GM23248 (cell line): Measurements from ENCODE around the gene ARL6IP4. TPM values are rescaled to one million over a fixed set of nuclear protein-coding genes. Genes with fewer than 3 reads are reported as not detected.
"Not testable (repeated sequence)": the region's sequence is repeated elsewhere in the genome, so short reads cannot be mapped to it uniquely, and the experiment has no call there.

ENCODE experiments used
- DNase-seq: peaks from one replicate; pipeline ENCODE4 v3.0.0-alpha.2; 2015
- H2AFZ ChIP-seq: fragments of 200-600 bp; sonication (generic); 2 replicates; pipeline ENCODE4 v1.6.1; 2016; ENCODE audit warnings: antibody characterized with exemption
- H3F3A ChIP-seq: fragments of 200-600 bp; sonication (generic); 2 replicates; pipeline ENCODE4 v1.6.1; 2016; ENCODE audit warnings: mild to moderate bottlenecking, antibody characterized with exemption, mixed run types; ENCODE audit not compliant: insufficient read depth
- H3K27ac ChIP-seq: fragments of 200-600 bp; sonication (generic); 2 replicates; pipeline ENCODE4 v1.5.1; 2016; ENCODE audit warnings: mild to moderate bottlenecking
- H3K27me3 ChIP-seq: fragments of 200-600 bp; sonication (generic); replicated peaks from 2 replicates; pipeline ENCODE4 v1.6.1; 2016; ENCODE audit warnings: mild to moderate bottlenecking; ENCODE audit not compliant: insufficient read depth
- H3K36me3 ChIP-seq: fragments of 200-600 bp; sonication (generic); 2 replicates; pipeline ENCODE4 v1.6.1; 2016; ENCODE audit warnings: low read depth, mild to moderate bottlenecking
- H3K4me1 ChIP-seq: fragments of 200-600 bp; sonication (generic); 2 replicates; pipeline ENCODE4 v1.6.1; 2016; ENCODE audit warnings: mild to moderate bottlenecking; ENCODE audit not compliant: insufficient read depth
- H3K4me2 ChIP-seq: fragments of 200-600 bp; sonication (generic); one replicate; pipeline ENCODE4 v1.6.1; 2016; ENCODE audit warnings: mild to moderate bottlenecking; ENCODE audit not compliant: unreplicated experiment
- H3K4me3 ChIP-seq: fragments of 200-600 bp; sonication (generic); 2 replicates; pipeline ENCODE4 v1.5.1; 2016; ENCODE audit warnings: mild to moderate bottlenecking
- H3K79me2 ChIP-seq: fragments of 200-600 bp; sonication (generic); 2 replicates; pipeline ENCODE4 v1.6.1; 2016; ENCODE audit warnings: mild to moderate bottlenecking; ENCODE audit not compliant: insufficient read depth
- H3K9ac ChIP-seq: fragments of 200-600 bp; sonication (generic); 2 replicates; pipeline ENCODE4 v1.6.1; 2016; ENCODE audit warnings: mild to moderate bottlenecking
- H3K9me2 ChIP-seq: fragments of 200-600 bp; sonication (generic); 2 replicates; pipeline ENCODE4 v1.6.1; 2016; ENCODE audit warnings: mixed run types, mild to moderate bottlenecking, moderate library complexity; ENCODE audit not compliant: insufficient read depth
- H3K9me3 ChIP-seq: fragments of 200-600 bp; sonication (generic); one replicate; pipeline ENCODE4 v1.6.1; 2017; ENCODE audit warnings: low read depth
- H4K20me1 ChIP-seq: fragments of 200-600 bp; sonication (generic); 2 replicates; pipeline ENCODE4 v1.6.0; 2016; ENCODE audit not compliant: insufficient read depth
- EZH2 ChIP-seq: fragments of 200-600 bp; sonication (generic); IDR thresholded peaks from 2 replicates; pipeline ENCODE4 v1.6.1; 2018; ENCODE audit warnings: antibody characterized with exemption, mild to moderate bottlenecking; ENCODE audit not compliant: insufficient read depth, poor library complexity, severe bottlenecking
- EZH2phosphoT487 ChIP-seq: fragments of 200-600 bp; sonication (generic); IDR thresholded peaks from 2 replicates; pipeline ENCODE4 v1.6.1; 2018; ENCODE audit warnings: antibody characterized with exemption, moderate library complexity, mild to moderate bottlenecking, low read depth; ENCODE audit not compliant: insufficient read depth
- WGBS, 2 experiments: methylation state at CpG; one replicate each; pipeline ENCODE4 v1.1.6; 2015 to 2017; ENCODE audit warnings: low lambda C conversion rate in 2 of 2, low coverage in 1 of 2; ENCODE audit errors: missing lambda C conversion rate in 2 of 2; 5-methylcytosine and 5-hydroxymethylcytosine counted together
- in situ Hi-C: fragments of 300-500 bp; cut with MboI; formaldehyde crosslinking; loops from 2 replicates; pipeline ENCODE4 v1.15.0; 2020
- polyA plus RNA-seq: library from polyadenylated mRNA; unstranded; fragments of >200 nt; fragmentation: Nextera tagmentation; extraction: Ambion mirVana; gene quantifications from 2 replicates; pipeline ENCODE4 v1.2.1, GENCODE V29; 2016
- total RNA-seq: library from RNA; depleted of rRNA; stranded (reverse); fragments of >200 nt; shearing (Covaris generic); gene quantifications from 2 replicates; pipeline ENCODE4 v1.2.3, GENCODE V29; 2014

ARL6IP4 gene
- total and polyA plus RNA-seq, 2 experiments from 2014 or later: 150 to 259 TPM

DNA sequence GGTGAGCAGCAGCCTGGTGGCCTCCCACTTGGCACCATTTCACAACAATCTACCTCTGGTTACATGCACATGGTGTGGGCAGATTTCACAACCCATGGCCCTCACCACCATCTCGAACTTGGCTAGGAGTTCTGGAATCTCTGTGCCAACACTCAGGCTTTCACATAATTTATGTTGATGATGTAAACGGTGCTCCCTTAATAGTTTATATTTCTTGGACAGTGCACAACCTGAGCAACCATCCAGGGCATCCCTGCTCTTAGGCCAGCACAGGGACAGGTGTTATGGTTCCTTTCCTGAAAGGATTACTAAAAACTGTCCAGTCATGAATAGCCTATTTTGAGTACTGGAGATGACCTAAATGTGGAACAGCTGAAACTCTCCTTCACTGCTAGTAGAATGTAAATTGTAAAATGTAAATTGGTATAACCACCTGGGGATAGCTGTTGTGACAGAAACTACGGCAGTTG is 42.8 kb upstream of the ARL6IP4 start:
- Histone ChIP-seq H3K4me1 (no peaks in the 10 kb centered on the region; the same call in 1 of the 2 replicates), H3K27me3 (no peaks in the 10 kb centered on the region), H3K36me3 (no peaks in the 10 kb centered on the region), H3K79me2 (no peaks in the 10 kb centered on the region), H3K27ac (no peak overlapping the region), H3K9me3 (no peaks in the 10 kb centered on the region), H3K9me2 (no peaks in the 10 kb centered on the region), H3K9ac (no peak overlapping the region), H3K4me2 (no peak overlapping the region), H2AFZ (no peak overlapping the region), H3K4me3 (no peak overlapping the region), H3F3A (no peaks in the 10 kb centered on the region), H4K20me1 (no peaks in the 10 kb centered on the region)
- no peak for DNase-seq
- 89 to 92% methylated on average over 3 of the region's 3 CpGs for WGBS, 2 experiments
- no peak for TF ChIP-seq EZH2phosphoT487
- in situ Hi-C loops: no loop called here

DNA sequence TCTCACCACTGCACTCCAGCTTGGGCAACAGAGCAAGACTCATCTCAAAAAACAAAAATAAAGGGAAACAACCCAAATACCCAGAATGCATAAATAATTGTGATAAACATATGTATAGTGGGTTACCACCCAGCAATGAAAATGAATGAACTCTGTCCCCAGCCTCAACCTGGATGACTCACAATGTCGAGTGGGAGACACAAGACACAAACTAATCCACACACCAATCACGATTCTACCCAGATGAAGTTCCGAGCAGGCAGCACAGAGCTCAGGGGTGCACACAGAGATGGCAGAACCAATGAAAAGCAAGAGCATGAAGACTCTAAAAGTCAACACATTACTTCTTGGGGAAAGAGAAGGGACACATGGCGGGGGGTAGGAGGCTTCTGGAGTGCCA is 41.4 kb upstream of the ARL6IP4 start:
- H3K4me1 ChIP-seq: no peaks in the 10 kb centered on the region; the same call in 1 of the 2 replicates
- H3K4me2 ChIP-seq: no peak overlapping the region
- H3F3A ChIP-seq: no peaks in the 10 kb centered on the region
- H3K4me3 ChIP-seq: no peak overlapping the region
- in situ Hi-C loops: no loop called here
- no peak for DNase-seq
- no peaks in the 10 kb centered on the region for H3K9me3 ChIP-seq
- TF ChIP-seq EZH2phosphoT487 (no peak), EZH2 (no peak)
- H3K9ac ChIP-seq: no peak overlapping the region
- H3K27me3 ChIP-seq: no peaks in the 10 kb centered on the region
- no peaks in the 10 kb centered on the region for H4K20me1 ChIP-seq
- WGBS, 2 experiments: 87 to 93% methylated on average over 4 of the region's 4 CpGs
- H3K36me3 ChIP-seq: no peaks in the 10 kb centered on the region
- H3K79me2 ChIP-seq: no peaks in the 10 kb centered on the region
- no peaks in the 10 kb centered on the region for H3K9me2 ChIP-seq
- no peak overlapping the region for H3K27ac ChIP-seq
- H2AFZ ChIP-seq: no peak overlapping the region

DNA sequence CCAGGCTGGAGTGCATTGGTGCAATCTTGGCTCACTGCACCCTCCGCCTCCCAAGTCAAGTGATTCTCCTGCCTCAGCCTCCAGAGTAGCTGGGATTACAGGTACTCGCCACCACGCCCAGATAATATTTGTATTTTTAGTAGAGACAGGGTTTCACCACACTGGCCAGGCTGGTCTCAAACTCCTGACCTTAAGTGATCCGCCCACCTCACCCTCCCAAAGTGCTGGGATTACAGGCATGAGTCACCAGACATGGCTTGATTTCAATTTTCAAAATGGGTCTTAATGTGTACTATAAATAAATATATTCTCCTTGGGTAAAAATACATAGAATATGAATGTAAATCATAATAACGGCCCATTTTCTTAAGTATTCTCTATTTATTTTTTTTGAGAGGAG is 39.1 kb upstream of the ARL6IP4 start:
- 91 to 92% methylated on average over 4 to 5 of the region's 5 CpGs for WGBS, 2 experiments
- DNase-seq: peak; percentile 30
- H3K79me2 ChIP-seq, H3K4me2 ChIP-seq, H3K9ac ChIP-seq, H2AFZ ChIP-seq, H3K4me3 ChIP-seq, H3K27ac ChIP-seq, H3K36me3 ChIP-seq, H3K9me3 ChIP-seq, H4K20me1 ChIP-seq, H3K9me2 ChIP-seq, H3F3A ChIP-seq, in situ Hi-C loops, H3K27me3 ChIP-seq: not testable (repeated sequence)
- H3K4me1 ChIP-seq: peaks cover 17% of the 10 kb centered on the region

DNA sequence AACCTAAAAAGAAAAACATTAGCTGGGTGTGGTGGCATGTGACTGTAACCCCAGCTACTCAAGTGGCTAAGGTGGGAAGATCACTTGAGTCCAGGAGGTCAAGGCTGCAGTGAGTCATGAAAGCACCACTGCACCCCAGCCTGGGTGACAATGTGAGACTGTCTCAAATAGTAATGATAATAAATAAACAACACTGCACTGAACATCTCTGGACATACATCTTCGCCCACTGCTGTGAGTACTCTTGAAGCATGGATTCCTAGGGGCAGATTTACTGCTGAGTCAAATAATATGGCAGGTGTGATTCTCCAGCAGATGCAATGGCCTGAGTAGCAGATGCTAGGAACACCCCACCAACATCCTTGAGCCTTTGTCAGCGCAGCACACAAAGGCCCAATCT is 37.8 kb upstream of the ARL6IP4 start:
- H3K9me3 ChIP-seq: no peaks in the 10 kb centered on the region
- no peaks in the 10 kb centered on the region for H3K9me2 ChIP-seq
- no peak overlapping the region for H3K27ac ChIP-seq
- H4K20me1 ChIP-seq: no peaks in the 10 kb centered on the region
- no peaks in the 10 kb centered on the region for H3K27me3 ChIP-seq
- H2AFZ ChIP-seq: no peak overlapping the region
- no peak overlapping the region for H3K4me2 ChIP-seq
- in situ Hi-C loops: no loop called here
- H3K79me2 ChIP-seq: no peaks in the 10 kb centered on the region
- H3K36me3 ChIP-seq: no peaks in the 10 kb centered on the region
- WGBS, 2 experiments: 93 to 100% methylated on average over 2 of the region's 2 CpGs
- peaks cover 6% of the 10 kb centered on the region for H3F3A ChIP-seq
- H3K4me3 ChIP-seq: no peak overlapping the region
- no peak for TF ChIP-seq EZH2
- no peak for TF ChIP-seq EZH2phosphoT487
- no peak for DNase-seq
- H3K9ac ChIP-seq: no peak overlapping the region
- peaks cover 28% of the 10 kb centered on the region for H3K4me1 ChIP-seq

DNA sequence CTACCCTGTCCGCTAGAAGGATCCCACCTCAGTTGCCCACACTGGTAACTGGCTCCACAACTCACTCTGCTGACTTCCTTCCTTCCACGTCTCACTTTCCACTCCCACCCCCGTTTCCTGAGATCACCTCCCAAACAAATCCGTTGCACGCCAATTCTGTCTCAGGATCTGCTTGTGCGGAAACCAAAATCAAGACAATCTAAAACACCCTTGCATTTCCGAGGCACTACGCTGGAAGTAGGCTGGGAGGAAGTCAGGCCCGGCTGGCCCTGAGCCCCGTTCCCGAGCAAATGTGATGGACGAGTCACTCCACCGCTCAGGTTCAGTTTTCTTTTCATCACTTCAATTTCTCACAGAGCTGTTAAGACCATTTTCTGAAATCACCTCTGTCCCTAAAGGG is 37.3 kb upstream of the ARL6IP4 start:
- DNase-seq: peak; percentile 13
- WGBS, 2 experiments: 73 to 78% methylated on average over 13 of the region's 13 CpGs
- in situ Hi-C loops: no loop called here

More for the DNA sequence above, 37.3 kb upstream of the ARL6IP4 start:
- H3F3A ChIP-seq: peaks cover 6% of the 10 kb centered on the region
- H3K9me3 ChIP-seq: no peaks in the 10 kb centered on the region
- no peaks in the 10 kb centered on the region for H3K79me2 ChIP-seq
- no peak overlapping the region for H3K4me3 ChIP-seq
- H3K27ac ChIP-seq: no peak overlapping the region
- H3K4me2 ChIP-seq: no peak overlapping the region
- H3K4me1 ChIP-seq: peaks cover 28% of the 10 kb centered on the region
- H3K9me2 ChIP-seq: no peaks in the 10 kb centered on the region
- no peaks in the 10 kb centered on the region for H4K20me1 ChIP-seq
- no peaks in the 10 kb centered on the region for H3K27me3 ChIP-seq
- no peak overlapping the region for H2AFZ ChIP-seq
- no peak overlapping the region for H3K9ac ChIP-seq
- H3K36me3 ChIP-seq: no peaks in the 10 kb centered on the region
- no peak for TF ChIP-seq EZH2
- no peak for TF ChIP-seq EZH2phosphoT487
